Vagina (tissue), 2 donors: ENCODE results near the gene SLAMF9.

ENCODE experiments used
- CTCF ChIP-seq, 3 experiments: fragments of 450-650 bp in 2 of 3; fragments of 200-600 bp in 1 of 3; sonication (generic) in 1 of 3; IDR thresholded peaks; one replicate each; pipeline ENCODE4 v1.5.1; 2017 to 2019; ENCODE audit warnings: antibody characterized with exemption in 3 of 3, mild to moderate bottlenecking in 2 of 3, moderate library complexity in 2 of 3
- POLR2A ChIP-seq, 2 donors: fragments of 450-650 bp; IDR thresholded peaks; one replicate each; pipeline ENCODE4 v1.6.1; 2017; ENCODE audit warnings: antibody characterized with exemption in 2 of 2, mild to moderate bottlenecking in 2 of 2, moderate library complexity in 2 of 2

DNA sequence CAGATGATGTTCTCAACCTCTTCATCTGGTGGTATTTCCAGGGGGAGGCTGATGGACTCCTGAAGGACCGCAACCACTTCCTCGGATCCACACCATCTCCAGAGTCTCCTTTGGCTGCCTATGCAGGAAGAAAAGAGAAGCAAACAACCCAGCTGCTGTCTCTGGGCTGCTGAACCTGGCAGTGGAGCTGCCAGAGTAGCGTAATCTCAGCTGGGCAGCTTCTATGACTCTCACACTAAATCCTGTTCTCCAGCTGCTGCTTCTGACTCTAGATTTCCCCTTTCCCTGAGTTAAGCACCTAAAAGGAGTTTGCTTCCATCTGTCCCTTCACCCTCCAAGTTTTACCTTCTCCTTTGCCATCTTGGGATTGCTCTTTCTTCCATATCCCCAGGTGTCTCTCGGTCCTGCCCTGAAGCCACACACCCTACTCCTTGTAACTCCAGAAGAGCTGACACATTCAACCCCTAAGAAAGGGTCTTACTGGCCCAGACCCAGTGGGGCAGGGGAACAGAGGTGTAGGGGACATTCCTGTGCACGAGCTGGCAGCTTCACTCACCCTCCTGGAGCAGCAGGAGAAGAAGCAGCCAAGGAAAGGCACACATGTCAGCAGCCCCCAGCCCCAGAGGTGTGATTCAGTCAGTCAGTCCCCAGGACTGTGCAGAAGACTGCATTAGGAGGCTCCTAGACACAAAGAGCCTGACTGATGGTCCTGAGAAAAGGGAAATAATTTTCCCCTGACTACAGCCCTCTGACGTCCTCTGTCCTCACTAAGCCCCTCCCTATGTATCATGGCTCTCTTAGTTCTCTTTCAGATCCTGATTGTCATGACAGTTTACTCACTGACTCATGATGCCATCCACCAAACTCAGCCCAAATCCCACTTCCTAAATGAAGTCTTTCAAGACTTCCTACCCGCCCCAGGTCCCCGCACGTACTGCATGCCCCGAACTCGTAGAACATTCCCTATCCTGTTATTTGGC is at the start of gene SLAMF9:
- TF ChIP-seq CTCF (IDR thresholded peaks at IDR 0.05) (no peak), POLR2A (IDR thresholded peaks at IDR 0.05) (no peak)
